ENCODE results near the gene ZNF133.
A peak's percentile ranks its signal among the peaks of the same experiment; 100 is the strongest.

DNA sequence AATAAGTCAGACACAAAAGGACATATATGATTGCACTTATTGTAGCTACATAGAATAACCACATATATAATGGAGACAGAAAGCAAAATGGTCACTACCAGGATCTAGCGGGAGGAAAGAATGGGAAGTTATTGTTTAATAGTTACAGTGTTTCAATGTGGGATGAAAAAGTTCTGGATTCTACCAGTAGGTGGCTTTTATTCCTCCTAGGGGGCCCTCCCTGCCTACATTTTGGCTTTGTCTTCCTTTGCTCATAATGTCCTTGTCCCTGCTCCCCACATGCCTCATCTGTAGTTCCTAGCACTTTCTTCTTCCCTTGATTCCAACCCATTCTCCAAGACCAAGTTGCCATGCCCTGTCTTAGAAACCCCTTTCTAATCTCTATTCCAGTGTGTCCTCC lies 16.3 kb downstream of the ZNF133 start:
- TF ChIP-seq CTCF (IDR thresholded peaks at IDR 0.05; ENCODE audit: low read depth, low read length), result peak; percentile 34
- no peak for TF ChIP-seq EZH2phosphoT487 (IDR thresholded peaks at IDR 0.05; ENCODE audit: low read depth)
